NCI-H345 (cell line): ENCODE results near the gene KAT7.

Experiments used
- DNase-seq: peaks from one replicate; lab custom pipeline; 2025; lab: John Stamatoyannopoulos, UW

The KAT7 gene

DNA sequence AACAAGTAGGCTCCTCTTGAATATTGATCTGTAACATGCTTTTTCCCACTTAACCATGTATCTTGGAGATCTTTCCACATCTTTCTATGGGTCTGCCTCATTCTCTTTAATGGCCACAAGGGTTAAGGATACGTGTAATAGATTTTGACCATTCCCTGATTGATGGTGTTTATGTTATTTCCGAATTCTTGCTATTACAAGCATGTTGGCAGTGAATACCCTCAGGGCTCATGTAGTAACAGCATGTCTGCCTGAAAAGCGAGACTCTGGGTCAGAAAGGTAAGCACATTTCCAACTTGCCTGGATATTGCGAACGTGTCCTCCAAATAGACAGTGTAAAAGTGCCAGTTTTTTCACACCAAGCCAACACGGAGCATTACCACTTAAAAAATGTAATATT, 54.4 kb downstream of the KAT7 start:
- DNase-seq: no peak

DNA sequence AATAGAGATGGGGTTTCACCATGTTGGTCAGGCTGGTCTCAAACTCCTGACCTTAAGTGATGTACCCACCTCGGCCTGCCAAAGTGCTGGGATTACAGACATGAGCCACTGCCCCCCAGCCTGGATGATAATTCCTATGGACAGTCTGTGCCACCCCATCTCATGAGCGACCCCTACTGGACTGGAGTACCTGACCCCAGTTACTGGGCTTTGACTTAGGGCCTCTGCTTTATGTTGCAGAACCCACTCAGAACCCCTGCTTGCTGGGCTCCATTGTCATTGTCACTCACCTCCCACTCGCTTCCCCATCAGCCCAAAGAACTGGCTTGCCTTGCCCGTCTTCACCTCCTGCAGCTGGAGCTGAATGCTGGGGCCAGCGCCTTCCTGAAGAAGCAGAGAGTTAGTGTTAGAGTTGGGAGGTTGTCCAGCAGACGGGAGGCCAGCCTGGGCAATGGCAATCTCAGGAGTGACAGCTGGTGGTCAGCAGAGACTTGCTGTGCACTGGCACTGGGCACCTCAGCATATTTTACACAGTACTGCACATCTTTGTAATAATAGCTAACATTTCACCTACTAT, 55.4 kb downstream of the KAT7 start:
- DNase-seq: no peak

DNA sequence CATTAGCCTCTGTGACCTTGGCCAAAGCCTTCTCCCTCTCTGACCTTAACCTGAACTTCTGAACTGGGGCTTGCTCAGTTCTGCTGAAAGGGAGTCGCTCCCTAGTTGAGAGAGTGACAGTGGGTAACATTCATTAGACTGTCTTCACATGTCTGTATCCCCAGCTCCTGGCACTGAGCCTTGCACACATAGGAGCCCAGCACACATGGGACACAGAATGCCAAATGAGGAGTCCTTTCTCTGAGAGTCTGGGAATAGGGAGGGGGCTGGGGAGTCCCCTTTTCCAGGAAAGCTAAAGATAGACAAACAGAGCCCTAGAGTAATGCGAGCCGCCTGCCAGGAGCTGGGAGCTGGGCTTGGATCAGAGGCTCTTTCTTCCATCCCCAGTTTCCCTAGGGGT, 56.8 kb downstream of the KAT7 start:
- no peak for DNase-seq

DNA sequence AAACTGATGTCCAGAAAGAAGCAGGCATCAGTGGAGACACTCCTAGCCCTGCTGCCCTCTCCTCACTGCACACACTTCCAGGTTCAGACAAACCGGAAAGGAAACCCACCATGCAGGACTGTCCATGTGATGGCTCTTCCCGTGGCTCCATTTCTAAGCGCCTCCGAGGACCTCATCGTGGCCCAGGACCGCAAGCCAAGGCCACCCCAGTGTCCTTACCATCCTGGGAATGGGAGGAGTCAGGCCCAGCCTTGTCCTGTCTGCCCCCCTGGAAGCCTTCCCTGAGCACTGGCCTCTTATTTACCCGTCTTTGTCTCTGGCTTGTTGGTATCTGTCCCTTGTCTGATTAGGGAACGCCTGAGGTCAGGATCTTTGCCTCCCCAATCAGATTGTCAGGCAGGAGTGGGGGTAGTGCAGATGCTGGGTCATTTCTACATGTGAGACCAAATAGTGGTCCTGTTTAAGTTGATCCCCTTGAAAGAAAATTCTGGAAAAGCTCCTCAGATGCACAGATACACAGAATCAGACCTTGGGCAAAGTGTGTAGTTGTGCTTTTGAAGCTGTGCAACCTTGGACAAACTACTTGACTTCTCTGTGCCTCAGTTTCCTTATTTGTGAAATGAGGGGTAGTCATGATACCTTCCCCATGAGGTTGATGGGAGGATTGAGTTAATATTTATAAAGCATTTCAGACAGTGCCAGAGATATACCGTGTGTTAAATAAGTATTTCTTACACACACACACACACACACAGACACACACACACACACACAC, 58.6 kb downstream of the KAT7 start:
- DNase-seq: no peak

DNA sequence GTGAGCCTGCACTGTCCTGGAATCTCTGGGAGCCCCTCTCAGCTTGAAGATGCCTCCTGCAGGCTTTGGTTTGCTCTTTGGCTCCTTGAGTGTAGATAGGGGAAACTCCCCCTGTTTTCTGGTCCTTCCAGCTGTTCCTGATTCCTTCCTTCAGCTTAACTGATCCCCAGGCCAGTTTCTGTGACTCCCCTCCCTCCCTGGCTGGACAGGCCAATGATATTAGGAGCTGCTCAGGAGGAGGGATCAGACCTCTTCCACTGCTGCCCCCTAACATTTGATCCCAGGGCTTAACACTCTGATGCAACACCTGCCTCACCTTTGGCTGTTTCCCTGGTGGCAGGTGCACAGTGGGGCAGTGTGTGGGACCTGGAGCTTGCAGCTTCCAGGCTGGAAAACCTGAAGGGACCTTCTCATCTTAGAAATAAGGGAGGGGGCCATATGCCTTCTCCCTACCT, 59.6 kb downstream of the KAT7 start, which contains the start of gene TAC4:
Gene TAC4, minus strand, starts transcription at position 51 of the 455 bp plus-strand sequence. CDS start 52 bp downstream, outside the sequence.
- DNase-seq: no peak

DNA sequence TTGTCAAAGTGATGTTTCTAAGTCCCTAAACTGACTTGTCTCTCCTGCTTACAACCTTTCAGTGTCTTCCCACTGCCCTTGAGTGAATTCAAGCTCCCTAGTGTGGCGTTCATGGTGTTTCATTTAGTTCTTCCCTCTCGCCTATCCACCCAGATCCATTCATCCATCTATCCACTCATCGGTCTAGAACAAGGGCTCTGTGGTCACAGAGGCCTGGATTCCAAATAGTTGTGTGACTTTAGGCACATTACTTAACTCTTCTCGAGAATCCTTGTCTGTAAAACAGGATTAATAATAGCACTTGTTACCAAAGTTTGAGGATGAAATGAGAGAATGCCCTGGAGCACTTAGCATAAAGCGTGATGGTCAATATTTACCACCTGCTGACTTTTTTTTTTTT, 60.3 kb downstream of the KAT7 start:
- no peak for DNase-seq

DNA sequence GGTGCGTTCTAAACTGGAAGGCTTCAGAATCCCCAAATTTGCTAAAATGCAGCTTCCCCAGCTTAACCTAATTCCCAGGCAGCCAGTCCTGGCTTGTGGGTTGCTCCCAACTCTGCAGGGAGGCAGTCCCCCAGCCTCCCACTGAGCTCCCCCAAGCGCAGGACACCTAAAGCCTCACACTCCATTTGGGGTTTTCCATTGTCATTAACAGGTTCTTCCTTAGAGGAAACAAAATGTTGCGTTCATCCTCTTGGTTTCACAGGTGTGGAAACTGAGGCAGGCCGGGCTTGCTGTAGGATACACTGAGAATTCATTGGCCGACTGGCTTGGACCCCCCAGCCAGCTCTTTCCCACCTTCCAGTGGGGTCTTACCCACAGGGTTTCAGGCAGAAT, 61.7 kb downstream of the KAT7 start:
- no peak for DNase-seq

DNA sequence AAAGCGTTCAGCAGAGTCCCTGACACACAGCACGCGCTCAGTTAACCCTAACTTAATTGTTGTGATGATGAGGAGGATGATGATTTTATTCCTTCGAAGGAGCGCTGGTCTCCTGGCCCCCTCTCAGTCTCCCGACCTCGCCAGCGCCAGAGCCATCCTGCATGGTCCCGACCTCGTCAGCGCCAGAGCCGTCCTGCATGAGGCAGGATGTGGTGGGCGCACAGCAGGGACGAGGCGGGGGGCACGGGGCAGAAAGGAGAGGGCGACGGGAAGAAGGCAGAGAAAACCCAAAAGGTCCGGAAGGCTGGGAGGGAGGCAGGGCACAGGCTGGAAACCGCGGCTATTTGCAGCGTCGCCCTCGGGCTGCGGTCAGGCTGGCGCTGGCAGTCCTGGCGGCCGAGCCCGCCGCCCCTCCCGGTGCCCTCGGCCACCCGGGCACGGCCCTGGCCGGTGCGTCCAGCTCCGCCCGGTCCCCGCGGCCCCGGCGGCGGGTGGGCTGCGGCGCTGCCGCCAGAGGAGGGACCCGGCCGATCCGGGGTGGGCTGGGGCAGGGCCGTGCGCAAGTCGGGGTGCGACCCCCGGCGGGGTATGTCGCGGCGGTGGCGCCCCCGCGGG, 62.4 kb downstream of the KAT7 start:
- DNase-seq: no peak

DNA sequence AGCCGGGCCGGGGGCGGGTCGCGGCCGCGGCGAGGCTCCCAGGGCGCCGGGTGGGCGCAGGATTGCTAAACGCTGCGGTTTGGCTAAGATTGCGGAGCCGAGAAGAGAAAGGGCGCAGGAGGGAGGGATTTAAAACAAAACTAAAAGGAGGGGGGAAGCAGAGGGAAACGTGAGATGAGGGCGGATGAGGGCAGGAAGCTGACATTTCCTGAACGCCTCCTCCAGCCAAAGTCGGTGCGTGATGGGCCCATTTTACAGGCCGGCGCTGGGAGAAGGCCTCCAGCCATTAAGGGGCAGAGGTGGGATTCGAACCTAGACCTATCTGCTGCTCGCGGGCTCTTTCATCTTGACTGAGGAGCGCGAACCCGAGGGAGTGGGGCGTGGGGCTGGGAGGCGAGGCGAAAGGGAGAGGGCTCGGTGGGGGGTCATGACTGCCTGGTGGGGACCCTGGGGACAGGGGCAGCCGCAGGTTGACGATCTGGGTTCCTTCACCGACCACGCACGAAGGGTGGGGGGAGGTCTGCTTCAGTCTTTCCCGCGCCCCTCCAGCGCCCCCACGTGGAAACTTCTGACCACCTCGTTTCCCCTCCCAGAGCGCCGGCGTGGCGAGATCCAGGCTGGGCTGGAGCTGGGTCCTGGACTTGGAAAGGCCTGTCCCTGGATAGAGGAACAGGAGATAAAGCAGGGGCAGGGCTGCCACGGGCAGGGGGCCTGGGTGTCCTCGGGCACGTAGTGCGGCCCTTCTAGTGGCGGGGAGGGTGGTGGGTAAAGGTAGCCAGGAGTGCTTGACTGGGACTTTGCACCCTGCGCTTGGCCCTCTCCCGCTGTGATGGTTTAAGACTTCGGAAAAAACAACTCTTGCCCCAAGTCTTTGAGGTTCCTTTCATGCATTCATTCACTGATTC, 63.2 kb downstream of the KAT7 start:
- no peak for DNase-seq

DNA sequence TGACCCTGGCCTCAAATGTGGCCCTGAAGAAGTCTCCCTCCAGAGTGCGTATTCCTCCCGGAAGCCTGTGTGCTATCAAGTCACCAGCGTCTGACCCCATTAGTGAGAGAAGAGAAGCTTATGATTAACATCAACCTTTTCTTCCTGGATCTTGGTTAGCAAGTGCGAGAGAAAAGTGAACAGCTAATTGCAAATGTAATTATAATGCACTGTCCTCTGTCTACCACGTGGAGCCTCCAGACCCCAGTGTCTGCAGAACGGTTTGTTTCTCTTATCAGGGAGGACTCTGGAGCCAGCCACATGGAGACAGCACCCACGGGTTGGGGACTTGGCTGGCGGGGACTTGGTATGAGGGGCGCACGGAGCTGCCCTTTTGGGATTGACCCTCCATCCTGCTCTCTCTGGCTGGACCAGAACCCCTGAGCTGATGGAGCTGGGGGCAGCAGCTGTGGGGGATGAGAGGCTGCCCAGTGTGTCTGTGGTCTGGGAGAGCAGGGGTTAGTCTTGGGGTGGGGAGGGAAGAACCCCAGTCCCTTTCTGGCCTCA, 65.1 kb downstream of the KAT7 start:
- no peak for DNase-seq

DNA sequence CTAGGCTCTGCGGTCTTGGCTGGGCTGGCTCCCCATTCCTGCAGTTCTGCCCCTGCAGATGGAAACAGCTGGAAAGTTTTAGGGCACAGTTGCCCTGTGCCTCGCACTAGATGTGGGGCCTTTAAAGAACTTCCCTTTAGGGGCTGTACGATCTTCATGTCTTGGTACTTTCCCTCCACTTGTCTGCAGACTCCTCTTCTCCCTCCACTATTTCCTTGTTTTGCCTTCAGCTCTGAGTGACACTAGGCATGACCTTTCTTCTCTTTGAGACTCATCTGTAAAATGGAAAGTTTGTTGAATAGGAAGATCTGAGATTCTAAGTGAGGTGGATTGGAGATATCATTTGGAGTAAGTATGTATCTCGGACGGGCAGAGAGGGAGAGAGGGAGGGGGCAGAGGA, 65.6 kb downstream of the KAT7 start:
- no peak for DNase-seq

DNA sequence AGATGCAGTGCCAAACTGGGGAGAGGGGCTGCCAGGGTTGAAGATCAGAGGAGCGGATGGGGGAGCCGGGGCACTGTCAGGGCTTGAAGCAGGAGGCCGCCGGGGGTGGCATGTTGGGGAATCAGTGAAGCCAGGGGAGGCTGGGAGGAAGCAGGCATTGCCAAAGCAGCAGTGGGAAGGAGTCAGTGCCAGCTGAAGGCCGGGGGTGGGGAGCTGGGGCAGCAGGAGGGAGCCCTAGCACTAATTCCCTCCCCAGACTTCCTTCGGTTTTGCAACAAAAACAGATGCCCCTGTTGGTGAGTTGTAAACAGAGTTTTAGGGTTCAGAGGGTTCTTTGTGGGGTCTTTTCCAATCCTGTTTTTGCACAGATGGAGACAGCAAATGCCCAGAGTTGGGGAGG, 70.3 kb downstream of the KAT7 start:
- DNase-seq: no peak

DNA sequence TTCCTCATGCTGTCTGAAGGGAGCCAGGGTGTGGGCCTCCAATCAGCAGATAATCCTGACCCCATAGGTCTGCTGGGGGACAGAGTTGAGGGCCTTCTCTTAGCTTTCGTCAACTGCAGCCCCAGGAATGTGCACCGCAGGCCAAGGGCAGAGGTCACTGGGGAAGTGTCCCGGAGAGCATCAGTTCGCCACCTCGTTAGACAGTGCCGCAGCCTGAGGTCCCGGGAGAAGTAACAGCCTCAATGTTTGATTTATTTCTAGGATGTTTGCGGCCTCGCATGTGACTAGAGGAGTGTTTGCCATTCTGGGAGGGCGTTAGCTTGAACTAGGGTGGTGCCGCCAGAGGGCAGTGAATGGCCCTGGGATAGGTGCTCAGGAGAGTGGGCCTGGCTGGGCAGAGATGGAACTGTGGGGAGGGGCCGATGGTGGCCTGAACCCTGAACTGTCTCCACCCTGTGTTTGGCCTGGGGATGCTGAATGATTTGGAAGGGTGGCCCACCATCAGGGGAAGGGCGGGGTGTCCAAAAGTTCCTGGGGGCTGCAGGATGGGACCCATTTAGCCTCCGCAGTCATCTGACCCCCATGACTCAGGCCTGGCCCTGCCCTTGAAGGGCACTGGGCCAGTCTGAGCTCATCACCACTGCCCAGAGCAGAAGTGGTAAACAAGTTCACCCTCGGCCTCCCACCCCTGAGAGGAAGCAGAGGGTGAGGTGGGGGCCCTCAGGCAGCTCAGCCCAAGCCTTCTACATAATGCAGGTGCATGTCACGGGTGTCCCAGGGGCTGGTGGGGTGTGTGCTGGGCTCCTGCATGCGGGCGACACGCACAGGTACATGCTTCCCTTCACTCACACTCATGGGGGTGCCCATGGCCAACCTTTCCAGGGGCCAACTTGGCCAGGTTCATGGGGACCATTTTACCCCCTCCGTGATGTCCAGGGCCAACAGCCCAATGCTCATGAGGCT, 71.8 kb downstream of the KAT7 start:
- no peak for DNase-seq

DNA sequence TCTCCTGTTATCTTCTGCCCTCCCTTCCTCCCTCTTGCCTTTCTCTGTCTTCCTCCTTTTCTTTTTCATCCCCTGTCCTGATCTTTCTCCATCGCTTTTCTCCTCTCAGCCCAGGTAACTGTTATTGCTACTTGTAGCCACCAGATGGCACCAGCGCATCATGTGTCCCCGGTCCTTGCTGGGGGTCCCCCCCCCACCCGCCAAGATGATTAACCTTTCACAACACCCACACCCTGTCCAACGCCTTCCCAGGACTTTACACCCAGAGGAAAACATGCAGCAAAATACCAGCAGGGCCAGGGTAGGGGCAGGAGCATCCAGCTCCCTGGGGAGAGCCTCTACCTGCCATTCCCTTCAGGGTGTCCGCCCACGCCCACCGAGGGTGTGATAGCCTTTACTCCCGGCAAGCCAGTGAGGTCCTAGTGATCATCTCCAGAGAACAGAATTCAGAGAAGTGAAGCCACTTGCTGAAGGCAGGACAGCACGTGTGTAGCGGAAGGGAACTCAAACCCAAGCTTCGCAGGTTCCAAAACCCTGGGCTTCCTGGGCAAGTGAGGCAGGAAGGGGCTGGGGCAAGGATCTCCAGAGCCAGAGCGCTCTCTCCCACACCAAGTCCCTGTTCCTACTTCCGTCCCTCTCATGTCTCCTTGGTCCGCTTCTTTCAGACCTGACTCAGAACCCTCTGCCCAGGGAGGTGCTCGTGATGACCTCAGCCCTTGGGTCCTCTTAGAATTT, 72.8 kb downstream of the KAT7 start:
- DNase-seq: peak; percentile 43

DNA sequence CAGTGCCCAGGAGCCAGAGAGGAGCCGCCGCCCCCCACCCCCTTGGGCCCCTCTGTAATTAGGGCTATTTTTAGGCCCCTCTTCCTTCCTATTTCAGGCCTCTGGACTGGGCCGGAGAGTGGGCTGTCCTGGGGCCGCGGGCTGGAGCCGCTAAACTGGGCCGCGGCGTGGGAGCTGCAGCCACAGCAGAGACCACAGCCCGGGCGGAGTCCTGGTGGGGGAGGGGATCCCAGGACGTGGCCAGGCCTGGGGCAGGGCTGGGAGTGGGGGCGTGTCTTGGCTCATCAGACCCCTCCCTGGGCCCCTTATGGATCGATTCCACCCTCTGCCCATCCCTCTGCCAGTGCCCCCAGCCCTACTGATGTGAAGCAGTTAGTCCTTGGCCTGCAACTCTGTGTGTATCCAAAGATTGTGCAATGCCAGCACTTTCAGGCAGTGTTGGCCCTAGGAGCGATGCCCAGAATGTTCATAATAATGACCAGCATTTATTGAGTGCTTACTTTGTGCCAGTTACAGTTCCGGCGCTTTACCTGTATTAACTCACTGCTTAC, 74.4 kb downstream of the KAT7 start:
- DNase-seq: no peak

DNA sequence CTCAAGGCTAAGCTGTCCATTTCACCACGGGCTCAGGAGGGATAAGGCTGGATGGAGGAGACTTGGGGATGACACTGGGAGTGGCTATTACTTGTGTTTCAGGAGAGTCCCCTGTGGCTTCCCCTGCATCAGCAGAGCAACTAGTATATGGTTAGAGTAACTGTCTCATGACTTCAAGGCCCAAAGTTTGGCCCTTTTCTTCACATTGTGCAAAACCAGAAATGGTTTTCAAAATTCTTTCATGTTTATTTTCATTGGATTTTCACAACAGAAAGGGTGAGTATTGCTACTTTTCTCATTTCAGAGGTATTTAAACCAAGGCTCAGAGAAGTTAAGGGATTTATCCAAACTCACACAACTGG, 77.5 kb downstream of the KAT7 start:
- DNase-seq: no peak

DNA sequence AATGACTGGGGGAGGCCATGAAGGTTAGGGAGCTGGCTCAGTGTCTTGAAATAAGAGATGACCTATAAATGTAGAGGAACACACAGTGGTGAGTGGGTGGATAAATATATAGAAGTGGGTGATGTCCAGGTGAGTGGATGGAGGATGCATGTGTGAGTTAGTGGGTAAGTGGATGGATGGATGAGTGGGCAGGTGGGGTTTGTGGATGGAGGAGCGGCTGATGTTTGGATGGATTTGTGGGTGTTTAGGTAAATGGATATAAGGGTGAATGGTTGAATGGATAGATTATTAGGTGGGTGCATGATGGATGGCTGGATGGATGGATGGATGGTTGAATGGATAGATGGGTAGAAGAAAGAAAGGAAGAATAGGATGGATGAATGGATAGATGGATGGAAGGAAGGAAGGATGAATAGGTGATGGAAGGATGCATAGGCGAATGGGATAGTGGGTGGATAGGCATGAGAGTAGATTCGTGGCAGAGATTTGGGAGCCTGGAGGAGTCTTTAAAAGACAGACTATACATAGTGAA, 78.5 kb downstream of the KAT7 start:
- DNase-seq: no peak

DNA sequence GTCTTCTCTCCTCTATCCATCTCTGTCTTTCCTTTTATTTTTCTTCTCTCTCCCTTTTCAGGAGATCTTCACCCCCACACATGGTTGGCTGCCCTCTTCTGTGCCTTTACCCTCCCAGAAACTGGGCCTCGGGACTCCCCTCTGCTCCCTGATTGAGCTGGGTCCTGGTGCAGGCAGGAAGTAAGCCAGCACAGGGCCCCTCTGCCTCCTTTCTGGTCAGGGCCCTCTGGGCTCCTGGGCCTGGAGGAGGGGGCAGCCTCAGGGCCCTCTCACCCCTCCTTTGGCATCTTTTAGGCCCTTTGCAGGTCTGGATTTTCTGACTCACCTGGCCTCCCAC, 80.5 kb downstream of the KAT7 start:
- no peak for DNase-seq

DNA sequence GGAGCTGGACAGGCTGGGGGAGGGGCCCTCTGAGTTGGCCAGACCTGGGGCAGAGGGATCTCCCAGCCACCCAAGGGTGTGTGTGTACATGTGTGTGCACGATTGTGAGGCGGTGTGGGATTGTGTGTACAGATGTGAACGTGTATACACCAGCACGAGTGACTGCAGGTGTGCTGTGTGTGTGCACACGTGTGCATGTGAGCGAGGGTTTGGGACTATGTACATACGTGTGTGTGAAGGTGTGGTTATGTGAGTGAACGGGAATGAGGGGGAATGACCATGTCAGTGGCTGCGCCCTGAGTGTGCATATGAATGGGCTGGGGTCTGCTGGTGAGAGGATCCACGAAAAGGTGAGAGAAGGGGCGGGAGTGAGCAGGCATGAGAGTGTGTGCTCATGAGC, 81.8 kb downstream of the KAT7 start:
- DNase-seq: no peak

DNA sequence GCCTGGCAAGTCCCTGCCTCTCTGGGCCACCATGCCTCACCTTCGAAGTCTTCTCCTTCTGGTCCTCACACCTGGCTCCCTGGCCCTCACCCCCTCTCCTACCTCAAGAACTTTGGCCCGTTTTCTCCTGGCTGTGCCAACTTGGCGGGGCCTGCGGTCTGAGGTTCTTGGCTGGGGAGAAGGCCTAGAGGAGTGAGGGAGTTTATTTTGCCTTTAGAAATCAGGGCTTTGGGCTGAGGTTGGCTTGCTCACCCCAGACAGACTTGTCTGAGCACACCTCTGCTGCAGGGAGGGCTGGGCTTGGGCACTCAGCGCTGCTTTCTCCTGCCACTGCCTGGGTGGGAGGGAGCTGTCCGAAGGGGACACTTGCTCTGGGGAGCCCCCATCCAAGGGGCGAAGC, 82.7 kb downstream of the KAT7 start:
- no peak for DNase-seq
